T-helper 1 cell treated with Interleukin-12 subunit alpha and Interleukin-12 subunit beta and Interleukin-4 antibody, amounts not matched to agents 30 ng/mL and 1 ng/mL, for 36 hours (primary cell): Measurements from ENCODE around the gene SORCS2. TPM values are rescaled to one million over a fixed set of nuclear protein-coding genes. Genes with fewer than 3 reads are reported as not detected.

ENCODE experiments used
- intact Hi-C: fragments of 100-400 bp; cut with micrococcal nuclease; formaldehyde crosslinking; loops from one replicate; pipeline ENCODE4 v1.15.1; 2024
- total RNA-seq: library from RNA; stranded (reverse); gene quantifications from 2 replicates; pipeline ENCODE4 v1.2.3, GENCODE V29; 2022

The SORCS2 gene
- total RNA-seq, 1 donor from 2014 or later: not detected

DNA sequence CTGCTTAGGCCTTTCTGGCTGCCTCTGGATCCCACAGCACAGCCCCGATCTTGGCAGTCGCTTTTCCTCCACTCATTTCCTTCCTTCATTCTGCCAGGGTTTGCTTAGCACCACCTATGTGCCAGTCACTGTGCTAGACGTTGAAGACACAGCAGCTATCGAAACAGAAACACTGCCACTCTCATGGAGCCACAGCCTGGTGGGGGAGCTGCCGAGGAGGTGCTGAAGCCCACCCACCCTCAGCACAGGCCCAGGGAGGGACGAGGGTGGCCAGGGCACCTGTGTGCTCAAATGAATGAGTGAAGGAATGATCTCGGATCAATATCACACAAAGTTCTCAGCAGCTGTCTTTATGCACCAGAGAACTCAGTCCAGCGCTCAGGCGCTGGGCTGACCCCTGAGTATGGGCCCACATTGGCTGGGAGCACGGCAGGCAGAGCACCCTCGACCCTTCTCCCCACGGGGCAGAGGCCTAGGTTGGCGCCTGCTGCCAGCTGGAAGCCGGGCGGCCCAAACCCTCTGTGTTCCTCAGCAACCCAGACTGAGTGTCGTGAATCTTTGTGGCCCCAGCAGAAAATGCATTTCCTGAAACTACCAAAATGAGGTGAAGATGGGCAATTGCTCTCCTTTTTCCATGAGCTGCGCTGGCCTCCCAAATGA is 108.9 kb downstream of the SORCS2 start:
- intact Hi-C loops: no loop called here

DNA sequence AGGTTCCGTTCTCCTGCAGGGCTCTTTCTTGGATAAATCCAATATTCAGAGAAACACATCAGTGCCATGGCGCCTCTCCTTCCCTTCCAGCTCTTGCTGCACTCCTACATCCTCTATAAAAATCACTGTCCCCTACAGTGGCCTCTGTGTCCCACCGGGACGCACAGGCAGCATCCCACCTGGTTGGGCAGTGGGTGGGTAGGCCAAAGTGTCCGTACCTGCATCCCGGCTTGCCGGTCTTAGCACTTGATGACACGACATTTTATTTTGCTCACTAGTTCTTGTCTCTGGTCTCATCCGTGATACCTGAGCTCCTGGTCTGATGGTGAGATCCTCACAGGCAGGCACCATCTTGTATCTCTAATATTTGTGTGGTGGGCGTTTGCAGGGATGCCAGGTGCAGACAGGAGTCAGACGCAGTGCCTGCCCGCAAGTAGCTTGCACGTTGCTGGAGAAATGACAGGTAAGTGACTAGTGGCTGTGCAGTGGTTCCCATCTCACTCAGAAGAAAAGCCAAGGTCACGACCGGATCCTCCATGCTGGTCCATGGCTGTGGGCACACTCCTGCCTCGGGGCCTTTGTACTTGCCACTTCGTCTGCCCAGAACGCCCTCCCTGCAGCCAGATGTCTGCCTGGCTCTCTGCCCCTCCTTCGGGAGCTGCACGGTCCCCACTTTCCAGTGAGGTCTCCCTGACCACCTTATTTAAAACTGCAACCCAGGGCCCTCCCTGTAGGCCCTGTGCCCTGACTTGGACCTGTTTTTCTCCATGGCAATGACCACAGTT is 109.7 kb downstream of the SORCS2 start:
- intact Hi-C loops: no loop called here

DNA sequence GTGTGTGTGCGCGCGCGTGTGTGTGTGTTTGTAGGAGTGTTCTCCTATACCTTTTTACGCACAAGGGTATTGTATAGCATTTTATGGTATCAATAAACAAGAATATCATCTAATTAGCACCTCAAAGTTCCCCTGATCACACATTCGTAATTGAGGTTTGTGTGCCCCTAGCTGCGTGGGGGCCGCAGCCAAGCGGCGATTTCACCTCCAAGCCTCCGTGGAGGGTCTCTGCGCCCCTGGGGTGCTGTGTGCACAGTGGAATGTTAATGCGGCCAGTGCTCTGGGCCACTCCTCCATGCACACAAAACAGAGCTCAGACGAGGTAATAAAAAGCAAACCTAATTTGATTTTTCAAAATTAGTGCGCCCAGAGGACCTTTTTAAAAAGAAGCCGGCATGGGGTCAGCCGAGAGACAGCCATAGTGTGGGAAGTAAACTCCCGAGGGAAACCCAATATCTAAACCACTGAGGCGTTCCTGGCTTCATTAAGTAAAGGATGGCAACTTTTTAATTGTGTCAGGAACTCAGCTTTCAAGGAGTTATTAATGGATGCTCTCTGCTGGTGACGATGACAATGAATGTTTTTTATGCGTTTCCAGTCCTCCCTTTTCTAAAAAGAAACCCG is 110.6 kb downstream of the SORCS2 start:
- intact Hi-C loops: no loop called here

DNA sequence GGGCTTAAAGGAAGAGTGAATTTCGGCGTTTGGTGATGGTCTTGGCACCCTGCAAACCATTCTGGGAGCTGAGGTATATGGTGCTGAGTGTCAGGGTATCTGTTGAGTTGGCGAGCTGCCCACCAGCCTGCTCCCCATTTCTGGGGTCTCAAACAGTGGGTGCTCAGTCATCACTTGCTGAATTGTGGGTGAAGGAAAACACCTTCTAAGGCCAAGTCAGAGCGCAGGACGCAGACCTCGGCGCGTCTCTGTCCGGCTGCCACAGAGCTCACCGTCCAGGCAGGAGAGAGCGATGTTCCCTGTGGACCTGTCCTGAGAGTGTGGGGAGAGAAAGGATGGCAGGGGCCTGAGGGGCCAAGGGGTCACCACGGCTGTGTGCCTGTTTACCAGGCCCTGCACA is 111.2 kb downstream of the SORCS2 start:
- intact Hi-C loops: no loop called here

DNA sequence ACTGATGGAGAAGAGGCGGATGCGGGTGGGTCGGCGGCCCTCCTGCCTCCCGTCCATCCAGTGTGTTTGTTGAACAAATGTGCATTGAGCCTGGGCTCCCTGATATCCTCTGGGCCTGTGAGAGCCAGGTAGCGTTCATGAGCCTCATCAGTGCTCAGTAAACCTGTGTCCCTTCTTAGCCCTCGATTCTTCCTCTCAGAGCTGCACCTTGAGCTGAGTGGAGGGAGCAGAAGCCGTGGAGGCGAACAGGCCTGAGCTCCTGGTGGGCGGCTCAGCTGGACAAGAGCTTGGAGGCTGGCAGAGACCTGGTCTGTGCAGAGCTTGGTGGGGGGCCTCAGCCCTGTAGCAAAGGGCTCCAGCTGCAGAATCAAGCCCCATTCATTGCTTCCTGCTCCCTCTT is 112.1 kb downstream of the SORCS2 start:
- intact Hi-C loops: no loop called here

GRCh38 chr4:7306021-7306965 is 114.0 kb downstream of the SORCS2 start:
- intact Hi-C loops: no loop called here

- intact Hi-C loops: no loop called here
Measured at GRCh38 chr4:7306986-7307385, 114.6 kb downstream of the SORCS2 start.

- intact Hi-C loops: no loop called here
Measured at GRCh38 chr4:7307394-7308099, 115.2 kb downstream of the SORCS2 start.

DNA sequence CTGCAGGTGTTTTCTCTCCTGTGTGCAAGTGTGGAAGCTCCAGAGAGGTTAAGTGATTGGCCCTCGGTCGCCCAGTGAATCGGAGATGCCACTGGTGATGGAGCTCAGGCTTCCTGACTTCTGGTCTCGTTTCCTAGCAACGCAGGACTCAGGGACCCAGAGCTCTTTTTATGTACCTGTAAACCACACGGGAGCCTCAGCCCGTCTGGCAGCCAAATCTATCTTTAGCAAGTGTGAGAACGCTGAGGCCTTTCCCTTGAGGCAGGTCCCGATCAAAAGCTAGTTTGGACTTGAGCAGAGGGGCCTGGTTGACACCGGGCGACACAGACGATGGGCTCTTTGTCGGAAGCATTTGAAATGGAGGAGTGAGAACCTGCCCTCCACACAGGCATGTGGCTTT is 116.8 kb downstream of the SORCS2 start:
- intact Hi-C loops: no loop called here

DNA sequence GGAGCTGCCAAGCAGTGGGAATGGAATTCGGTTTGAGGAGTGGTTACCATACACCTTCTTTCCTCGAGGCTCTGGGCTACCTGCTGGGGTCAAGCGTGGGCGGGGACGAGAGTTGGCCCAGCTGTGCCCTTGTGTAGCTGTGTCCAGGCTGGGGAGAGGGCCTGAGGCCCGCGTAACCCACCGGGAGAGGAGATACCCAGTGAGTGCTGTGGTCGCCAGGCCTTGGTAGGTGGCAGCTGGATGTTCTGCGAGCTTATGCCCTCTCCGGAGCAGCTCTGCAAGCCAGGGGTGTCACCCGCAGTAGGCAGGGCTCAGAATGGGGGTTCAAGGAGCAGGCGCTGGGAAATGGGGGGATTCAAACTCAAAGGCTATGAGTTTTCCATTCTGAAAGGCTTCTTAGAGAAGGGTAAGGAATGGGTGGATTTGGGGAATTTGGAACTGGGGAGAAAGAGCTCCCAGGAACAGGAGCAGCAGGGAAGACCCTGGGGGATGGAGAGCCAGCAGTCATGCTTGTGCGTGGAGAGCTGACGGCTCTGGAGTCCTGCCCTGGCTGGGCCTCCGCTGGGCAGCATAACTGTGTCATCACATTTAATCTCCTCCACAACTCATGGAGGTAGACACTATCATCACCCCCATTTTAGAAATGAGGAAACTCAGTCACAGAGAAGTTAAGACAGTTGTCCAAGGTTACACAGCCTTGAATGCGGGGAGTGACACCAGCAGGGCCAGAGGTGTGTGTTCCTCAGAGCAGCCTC is 117.5 kb downstream of the SORCS2 start:
- intact Hi-C loops: no loop called here

- intact Hi-C loops: no loop called here
Measured at GRCh38 chr4:7310451-7310850, 118.1 kb downstream of the SORCS2 start.

- intact Hi-C loops: no loop called here
Measured at GRCh38 chr4:7311205-7311604, 118.9 kb downstream of the SORCS2 start.

GRCh38 chr4:7312691-7313090 is 120.4 kb downstream of the SORCS2 start:
- intact Hi-C loops: no loop called here

- intact Hi-C loops: no loop called here
Measured at GRCh38 chr4:7313347-7313811, 121.0 kb downstream of the SORCS2 start.

GRCh38 chr4:7313991-7314390 is 121.7 kb downstream of the SORCS2 start:
- intact Hi-C loops: no loop called here

DNA sequence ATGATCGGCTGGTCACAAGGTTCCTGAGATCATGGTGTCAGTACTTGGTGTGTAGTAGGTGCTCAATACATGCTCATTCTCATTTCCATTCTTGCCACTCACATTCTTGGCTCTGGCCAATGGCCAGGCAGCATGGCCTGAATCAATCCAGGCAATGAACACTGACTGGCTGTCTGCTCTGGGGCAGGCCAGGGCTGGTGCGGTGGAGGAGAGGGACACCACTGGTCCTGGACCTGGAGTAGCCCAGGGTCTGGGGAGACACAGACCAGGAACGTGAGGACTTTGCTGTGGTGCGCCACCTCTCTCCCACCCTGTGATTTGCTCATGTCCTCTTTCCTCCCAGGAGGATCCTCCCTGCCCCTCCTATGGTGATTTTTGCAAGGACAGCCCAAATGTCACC is 122.9 kb downstream of the SORCS2 start:
- intact Hi-C loops: no loop called here

GRCh38 chr4:7315935-7316334 is 123.6 kb downstream of the SORCS2 start:
- intact Hi-C loops: no loop called here

DNA sequence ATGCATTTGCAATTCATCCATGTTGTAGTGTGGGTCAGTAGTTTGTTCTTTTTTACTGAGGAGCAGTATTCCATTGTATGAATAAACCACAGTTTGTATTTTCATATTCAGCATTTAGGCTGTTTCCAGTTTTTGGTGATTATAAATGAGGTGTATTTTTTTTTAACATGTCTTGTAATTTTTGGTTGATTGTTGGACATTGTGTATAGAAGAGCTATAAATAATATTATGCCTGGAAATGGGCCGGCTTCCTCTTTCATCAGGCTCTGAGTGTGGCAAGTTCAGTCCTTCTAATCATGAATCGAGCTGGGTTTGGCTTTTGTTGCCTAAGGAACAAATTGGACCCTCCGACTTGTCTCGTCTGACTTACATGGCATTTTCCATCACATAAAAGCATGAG is 126.7 kb downstream of the SORCS2 start:
- intact Hi-C loops: no loop called here

DNA sequence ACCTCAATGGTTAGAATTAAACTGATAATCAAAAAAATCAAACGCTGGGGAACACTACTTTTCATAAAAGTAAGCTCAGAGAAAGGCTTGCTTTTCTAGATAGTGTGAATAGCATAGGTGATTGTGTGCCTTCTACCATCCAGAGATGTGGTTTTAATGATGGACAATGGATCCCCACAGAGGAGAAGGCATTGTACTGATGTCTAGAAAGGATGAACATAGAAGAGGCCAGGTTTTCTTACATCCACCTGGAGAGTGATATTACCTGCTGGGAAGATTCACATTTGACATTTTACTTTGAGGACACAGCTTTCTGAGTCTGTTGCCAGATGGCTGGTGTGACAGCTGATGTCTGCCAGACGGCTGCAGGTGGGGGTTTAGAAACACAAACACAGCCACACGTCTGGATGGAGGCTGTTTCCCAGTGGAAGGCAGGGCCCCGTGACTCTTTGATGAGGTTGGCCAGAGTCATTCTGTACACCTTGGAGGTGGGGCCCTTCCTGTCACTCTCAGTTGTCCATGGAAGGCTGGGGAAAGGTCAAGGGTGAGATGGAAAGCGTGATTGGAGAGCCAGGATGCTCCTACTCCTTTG is 128.0 kb downstream of the SORCS2 start:
- intact Hi-C loops: no loop called here
